ENCODE data around the gene CCRL2.

DNA sequence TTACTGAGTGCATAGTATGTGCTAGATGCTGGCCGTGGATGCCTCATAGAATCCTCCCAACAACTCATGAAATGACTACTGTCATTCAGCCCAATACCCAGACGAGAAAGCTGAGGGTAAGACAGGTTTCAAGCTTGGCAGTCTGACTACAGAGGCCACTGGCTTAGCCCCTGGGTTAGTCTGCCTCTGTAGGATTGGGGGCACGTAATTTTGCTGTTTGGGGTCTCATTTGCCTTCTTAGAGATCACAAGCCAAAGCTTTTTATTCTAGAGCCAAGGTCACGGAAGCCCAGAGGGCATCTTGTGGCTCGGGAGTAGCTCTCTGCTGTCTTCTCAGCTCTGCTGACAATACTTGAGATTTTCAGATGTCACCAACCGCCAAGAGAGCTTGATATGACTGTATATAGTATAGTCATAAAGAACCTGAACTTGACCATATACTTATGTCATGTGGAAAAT is 37.4 kb upstream of the CCRL2 start:
- TF ChIP-seq, protein P1, sequence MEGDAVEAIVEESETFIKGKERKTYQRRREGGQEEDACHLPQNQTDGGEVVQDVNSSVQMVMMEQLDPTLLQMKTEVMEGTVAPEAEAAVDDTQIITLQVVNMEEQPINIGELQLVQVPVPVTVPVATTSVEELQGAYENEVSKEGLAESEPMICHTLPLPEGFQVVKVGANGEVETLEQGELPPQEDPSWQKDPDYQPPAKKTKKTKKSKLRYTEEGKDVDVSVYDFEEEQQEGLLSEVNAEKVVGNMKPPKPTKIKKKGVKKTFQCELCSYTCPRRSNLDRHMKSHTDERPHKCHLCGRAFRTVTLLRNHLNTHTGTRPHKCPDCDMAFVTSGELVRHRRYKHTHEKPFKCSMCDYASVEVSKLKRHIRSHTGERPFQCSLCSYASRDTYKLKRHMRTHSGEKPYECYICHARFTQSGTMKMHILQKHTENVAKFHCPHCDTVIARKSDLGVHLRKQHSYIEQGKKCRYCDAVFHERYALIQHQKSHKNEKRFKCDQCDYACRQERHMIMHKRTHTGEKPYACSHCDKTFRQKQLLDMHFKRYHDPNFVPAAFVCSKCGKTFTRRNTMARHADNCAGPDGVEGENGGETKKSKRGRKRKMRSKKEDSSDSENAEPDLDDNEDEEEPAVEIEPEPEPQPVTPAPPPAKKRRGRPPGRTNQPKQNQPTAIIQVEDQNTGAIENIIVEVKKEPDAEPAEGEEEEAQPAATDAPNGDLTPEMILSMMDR (IDR thresholded peaks at IDR 0.05), result no peak
- no peak for TF ChIP-seq EZH2 (IDR thresholded peaks at IDR 0.05; ENCODE audit: borderline replicate concordance, insufficient read depth, low read depth, low read length, poor library complexity, severe bottlenecking)

Measured in B cell (primary cell).